ENCODE data around the gene CSMD2.

DNA sequence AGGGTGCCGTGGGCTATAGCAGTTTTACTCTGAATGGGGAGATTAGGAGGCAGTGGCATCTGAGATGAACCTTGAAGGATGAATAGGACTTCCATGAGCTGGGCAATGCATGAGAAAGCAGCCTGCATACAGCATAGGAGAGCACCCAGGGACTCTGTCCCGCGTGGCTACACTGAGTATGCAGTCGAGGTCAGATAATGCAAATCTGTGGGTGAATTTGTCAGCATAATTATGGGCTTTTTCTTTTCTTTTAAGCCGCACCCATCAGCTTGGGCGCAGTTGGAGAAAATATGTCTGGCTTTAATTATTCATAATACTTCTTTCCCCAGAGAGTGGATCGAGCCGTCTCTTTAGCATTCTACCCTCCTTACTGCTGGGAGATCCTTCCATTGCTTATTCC is 504.1 kb downstream of the CSMD2 start:
- TF ChIP-seq TAF1 (IDR thresholded peaks at IDR 0.05; ENCODE audit: borderline replicate concordance, insufficient read depth, low read length) = no peak
- TF ChIP-seq POLR2AphosphoS5 (IDR thresholded peaks at IDR 0.05; ENCODE audit: low read depth, low read length) = no peak
- no peak for TF ChIP-seq SIN3A (IDR thresholded peaks at IDR 0.05; ENCODE audit: borderline replicate concordance, insufficient read depth, low read length)
- TF ChIP-seq, protein P1, sequence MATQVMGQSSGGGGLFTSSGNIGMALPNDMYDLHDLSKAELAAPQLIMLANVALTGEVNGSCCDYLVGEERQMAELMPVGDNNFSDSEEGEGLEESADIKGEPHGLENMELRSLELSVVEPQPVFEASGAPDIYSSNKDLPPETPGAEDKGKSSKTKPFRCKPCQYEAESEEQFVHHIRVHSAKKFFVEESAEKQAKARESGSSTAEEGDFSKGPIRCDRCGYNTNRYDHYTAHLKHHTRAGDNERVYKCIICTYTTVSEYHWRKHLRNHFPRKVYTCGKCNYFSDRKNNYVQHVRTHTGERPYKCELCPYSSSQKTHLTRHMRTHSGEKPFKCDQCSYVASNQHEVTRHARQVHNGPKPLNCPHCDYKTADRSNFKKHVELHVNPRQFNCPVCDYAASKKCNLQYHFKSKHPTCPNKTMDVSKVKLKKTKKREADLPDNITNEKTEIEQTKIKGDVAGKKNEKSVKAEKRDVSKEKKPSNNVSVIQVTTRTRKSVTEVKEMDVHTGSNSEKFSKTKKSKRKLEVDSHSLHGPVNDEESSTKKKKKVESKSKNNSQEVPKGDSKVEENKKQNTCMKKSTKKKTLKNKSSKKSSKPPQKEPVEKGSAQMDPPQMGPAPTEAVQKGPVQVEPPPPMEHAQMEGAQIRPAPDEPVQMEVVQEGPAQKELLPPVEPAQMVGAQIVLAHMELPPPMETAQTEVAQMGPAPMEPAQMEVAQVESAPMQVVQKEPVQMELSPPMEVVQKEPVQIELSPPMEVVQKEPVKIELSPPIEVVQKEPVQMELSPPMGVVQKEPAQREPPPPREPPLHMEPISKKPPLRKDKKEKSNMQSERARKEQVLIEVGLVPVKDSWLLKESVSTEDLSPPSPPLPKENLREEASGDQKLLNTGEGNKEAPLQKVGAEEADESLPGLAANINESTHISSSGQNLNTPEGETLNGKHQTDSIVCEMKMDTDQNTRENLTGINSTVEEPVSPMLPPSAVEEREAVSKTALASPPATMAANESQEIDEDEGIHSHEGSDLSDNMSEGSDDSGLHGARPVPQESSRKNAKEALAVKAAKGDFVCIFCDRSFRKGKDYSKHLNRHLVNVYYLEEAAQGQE (IDR thresholded peaks at IDR 0.05; ENCODE audit: insufficient read depth in 1 of 2, low read depth in 2 of 2, low read length in 2 of 2) = no peak
- no peak for TF ChIP-seq FOXP2 (optimal IDR thresholded peaks at IDR 0.05; ENCODE audit: borderline replicate concordance, extremely low read depth, extremely low read length, insufficient read depth)

Measured in PFSK-1 (cell line).